Motor neuron (in vitro differentiated cells): ENCODE results near the gene SOCS1. TPM values are rescaled to one million over a fixed set of nuclear protein-coding genes. Genes with fewer than 3 reads are reported as not detected.

ENCODE experiments used
- ATAC-seq, 8 experiments: fragments of 200-7000 bp; cut with Tn5 transposase; replicated peaks in 6 of 8; 2 replicates each; pipeline ENCODE4 v1.8.0; 2021; ENCODE audit warnings: mild to moderate bottlenecking in 8 of 8, moderate library complexity in 8 of 8
- H3K27ac ChIP-seq, 2 donors: fragments of 250-450 bp; sonication (Bioruptor Pico); 2 replicates each; pipeline ENCODE4 v1.9.0; 2021; ENCODE audit warnings: antibody characterized with exemption in 2 of 2, mild to moderate bottlenecking in 2 of 2, moderate library complexity in 1 of 2
- H3K4me1 ChIP-seq, 2 donors: fragments of 250-450 bp; sonication (Bioruptor Pico); replicated peaks in 1 of 2; 2 replicates each; pipeline ENCODE4 v1.6.1; 2021; ENCODE audit warnings: antibody characterized with exemption in 2 of 2, mild to moderate bottlenecking in 2 of 2, moderate library complexity in 1 of 2
- H3K4me3 ChIP-seq, 5 donors: fragments of 250-450 bp; sonication (Bioruptor Pico); 2 replicates each; pipeline ENCODE4 v1.9.0; 2021; ENCODE audit warnings: antibody characterized with exemption in 5 of 5, mild to moderate bottlenecking in 5 of 5, moderate library complexity in 4 of 5
- WGBS, 10 experiments: fragments of 450-650 bp; shearing (Covaris generic); methylation state at CpG; one replicate each; pipeline ENCODE4 v1.0.0; 2022; 5-methylcytosine and 5-hydroxymethylcytosine counted together
- in situ Hi-C, 9 experiments: fragments of 400-800 bp; cut with MboI; loops; one replicate each; pipeline ENCODE4 v1.15.0; 2021; ENCODE audit warnings: low sequenced_read_pairs in 9 of 9, low pct_unique_long_range_greater_than_20kb in 2 of 9; ENCODE audit not compliant: unreplicated experiment in 9 of 9
- total RNA-seq, 8 experiments: library from RNA; unstranded; fragments of 300-600 nt; gene quantifications; 2 replicates each; pipeline versions ENCODE4 v1.2.3 to v1.2.4, GENCODE V29; 2022

Gene SOCS1
- total RNA-seq, 8 experiments from 2014 or later = 0.92 to 42.1 (median 3.5) TPM

DNA sequence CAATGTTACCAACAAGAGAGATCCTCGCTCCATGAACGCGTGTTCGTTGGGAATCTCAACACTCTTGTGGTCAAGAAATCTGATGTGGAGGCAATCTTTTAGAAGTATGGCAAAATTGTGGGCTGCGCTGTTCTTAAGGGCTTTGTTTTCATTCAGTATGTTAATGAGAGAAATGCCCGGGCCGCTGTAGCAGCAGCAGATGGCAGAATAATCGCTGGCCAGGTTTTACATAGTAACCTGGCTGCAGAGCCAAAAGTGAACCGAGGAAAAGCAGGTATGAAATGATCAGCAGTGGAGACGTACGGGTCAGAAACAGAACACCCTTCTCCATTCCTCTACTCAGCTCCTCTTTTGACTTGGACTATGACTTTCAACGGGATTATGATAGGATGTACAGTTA lies 13.3 kb downstream of the SOCS1 start:
- ATAC-seq = no peak
- no peaks in the 10 kb centered on the region for H3K4me1 ChIP-seq
- no peak overlapping the region for H3K27ac ChIP-seq
- H3K4me3 ChIP-seq = no peak overlapping the region
- WGBS, 10 experiments = 16 to 100% (median 73%) methylated on average over 1 to 9 of the region's 12 CpGs
- in situ Hi-C loops = no loop called here

DNA sequence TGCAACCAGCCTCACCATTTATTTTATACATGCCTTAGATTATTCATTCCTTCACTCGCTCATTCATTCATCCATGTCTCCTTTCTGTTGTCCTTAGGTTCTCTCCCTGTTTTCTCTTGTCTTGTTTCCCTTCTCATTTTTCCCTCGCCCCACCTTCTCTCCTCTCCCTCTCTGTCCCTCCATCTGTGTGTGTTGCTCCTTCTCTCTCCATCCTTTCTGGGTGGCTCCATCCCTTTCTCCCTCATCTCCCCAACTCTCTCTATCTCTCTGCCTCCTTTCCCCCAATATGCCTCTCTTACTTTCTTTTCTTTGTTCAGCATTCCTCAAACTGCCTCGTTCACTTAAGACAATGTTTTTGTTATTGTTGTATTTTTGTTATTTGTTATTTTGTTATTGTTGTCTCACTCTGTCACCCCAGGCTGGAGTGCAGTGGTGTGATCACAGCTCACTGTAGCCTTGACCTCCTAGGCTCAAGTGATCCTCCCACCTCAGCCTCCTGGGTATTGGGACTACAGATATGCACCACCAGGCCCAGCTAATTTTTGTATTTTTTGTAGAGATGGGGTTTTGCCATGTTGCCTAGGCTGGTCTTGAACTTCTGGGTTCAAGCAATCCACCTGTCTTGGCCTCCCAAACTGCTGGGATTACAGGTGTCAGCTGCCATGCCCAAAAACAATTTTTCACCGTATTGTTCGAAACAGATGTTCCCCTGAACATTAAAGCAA lies 14.4 kb downstream of the SOCS1 start:
- no peak overlapping the region for H3K4me3 ChIP-seq
- in situ Hi-C loops = no loop called here
- H3K27ac ChIP-seq = no peak overlapping the region
- 38 to 97% (median 83%) methylated on average over 2 to 5 of the region's 5 CpGs for WGBS, 10 experiments
- H3K4me1 ChIP-seq = no peaks in the 10 kb centered on the region
- no peak for ATAC-seq

- WGBS, 10 experiments = 20 to 100% (median 82%) methylated on average over 1 to 5 of the region's 10 CpGs; no CpG with 5 or more reads in 3 of the 10 experiments
- in situ Hi-C loops = no loop called here
- Histone ChIP-seq H3K27ac (no peak overlapping the region), H3K4me3 (no peak overlapping the region), H3K4me1 (no peaks in the 10 kb centered on the region)
- no peak for ATAC-seq
These were observed 15.1 kb downstream of the SOCS1 start for GRCh38 chr16:11240636-11241473.

DNA sequence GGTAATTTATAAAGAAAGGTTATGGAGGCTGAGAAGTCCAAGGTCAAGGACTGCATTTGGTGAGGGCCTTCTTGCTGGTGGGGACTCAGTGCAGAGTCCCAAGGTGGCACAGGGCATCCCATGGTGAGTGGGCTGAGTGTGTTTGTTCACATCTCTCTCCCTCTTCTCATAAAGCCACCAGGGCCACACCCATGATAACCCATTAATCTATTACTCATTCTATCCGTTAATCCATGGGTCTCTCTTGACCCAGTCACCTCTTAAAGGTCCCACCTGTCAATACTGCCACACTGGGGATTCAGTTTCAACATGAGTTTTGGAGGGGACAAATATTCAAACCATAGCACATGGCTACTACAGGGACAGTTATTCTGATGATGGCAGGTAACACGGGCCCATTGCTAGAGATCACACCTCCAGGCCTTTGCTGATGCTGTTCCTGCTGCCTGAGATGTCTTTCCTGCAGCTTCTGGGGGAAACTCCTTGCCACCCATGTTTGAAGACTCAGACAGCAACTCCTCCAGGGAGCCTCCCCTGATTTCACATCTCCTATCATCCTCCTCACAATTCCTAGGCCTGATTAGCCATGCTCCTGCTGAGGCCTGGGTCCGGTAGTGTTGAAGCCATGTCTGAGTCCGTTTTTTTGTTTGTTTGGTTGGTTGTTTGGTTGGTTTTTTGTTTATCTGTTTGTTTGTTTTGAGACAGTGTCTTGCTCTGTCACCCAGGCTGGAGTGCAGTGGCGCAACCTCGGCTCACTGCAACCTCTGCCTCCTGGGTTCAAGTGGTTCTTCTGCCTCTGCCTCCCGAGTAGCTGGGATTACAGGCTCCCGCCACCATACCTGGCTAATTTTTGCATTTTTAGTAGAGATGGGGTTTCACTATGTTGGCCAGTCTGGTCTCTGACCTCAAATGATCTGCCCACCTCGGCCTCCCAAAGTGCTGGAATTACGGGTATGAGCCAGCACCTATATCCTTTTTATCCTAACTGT lies 16.1 kb downstream of the SOCS1 start:
- H3K27ac ChIP-seq = no peak overlapping the region
- in situ Hi-C loops = no loop called here
- no peak for ATAC-seq
- H3K4me3 ChIP-seq = no peak overlapping the region
- H3K4me1 ChIP-seq = no peaks in the 10 kb centered on the region
- 50 to 100% (median 80%) methylated on average over 1 to 8 of the region's 10 CpGs; no CpG with 5 or more reads in 1 of the 10 experiments for WGBS, 10 experiments

- Histone ChIP-seq H3K27ac (no peak overlapping the region), H3K4me1 (no peaks in the 10 kb centered on the region), H3K4me3 (no peak overlapping the region)
- peak in 1 of 8 experiments; percentile 20 for ATAC-seq
- WGBS, 10 experiments = 88 to 100% (median 100%) methylated on average over 1 to 10 of the region's 15 CpGs; no CpG with 5 or more reads in 1 of the 10 experiments
- in situ Hi-C loops = no loop called here
These were observed 17.5 kb downstream of the SOCS1 start for GRCh38 chr16:11238272-11239202.

DNA sequence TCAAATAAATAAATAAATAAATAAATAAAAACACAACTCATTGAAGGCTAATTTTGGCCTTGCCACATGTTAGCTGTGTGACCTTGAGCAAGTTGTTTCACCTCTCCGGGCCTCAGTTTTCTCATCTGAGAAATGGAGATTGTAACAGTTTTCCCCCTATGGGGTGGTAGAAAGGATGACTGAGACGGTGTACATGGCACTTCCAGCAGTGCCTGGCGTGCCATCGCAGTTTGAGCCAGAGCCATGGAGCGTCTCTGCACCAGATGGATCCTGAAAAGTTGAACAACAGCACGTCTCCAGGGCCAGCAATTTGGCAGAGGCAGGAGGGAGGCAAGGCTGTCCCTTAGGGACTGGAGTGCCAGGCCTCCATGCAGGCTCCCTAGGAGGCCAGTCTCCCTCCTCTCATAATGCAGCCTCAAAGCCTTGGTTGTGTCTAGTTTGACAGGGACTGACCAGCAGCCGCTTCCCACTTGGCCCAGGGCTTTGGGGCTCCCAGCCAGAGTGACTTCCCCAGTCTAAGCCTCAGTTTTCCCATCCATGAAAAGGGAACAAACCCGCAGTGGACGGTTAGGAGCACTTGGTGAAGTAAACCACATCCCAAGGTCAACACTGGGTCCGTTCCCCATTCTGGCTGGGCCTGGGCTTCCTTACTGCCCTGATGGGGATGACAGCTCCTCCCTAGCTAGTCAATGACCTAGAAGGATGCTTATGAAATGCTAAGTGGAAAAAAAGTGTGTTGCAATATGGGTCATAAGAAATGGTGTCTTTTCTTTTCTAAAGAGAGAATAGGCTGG lies 19.3 kb downstream of the SOCS1 start:
- ATAC-seq = no peak
- no peaks in the 10 kb centered on the region for H3K4me1 ChIP-seq
- in situ Hi-C loops = no loop called here
- H3K27ac ChIP-seq = no peak overlapping the region
- 70 to 100% (median 91%) methylated on average over 1 to 8 of the region's 10 CpGs; no CpG with 5 or more reads in 3 of the 10 experiments for WGBS, 10 experiments
- no peak overlapping the region for H3K4me3 ChIP-seq

- in situ Hi-C loops = no loop called here
- H3K4me3 ChIP-seq = no peak overlapping the region
- WGBS, 10 experiments = 83 to 100% (median 93%) methylated on average over 1 to 3 of the region's 5 CpGs; no CpG with 5 or more reads in 3 of the 10 experiments
- peaks cover 0 to 3% of the 10 kb centered on the region in 2 donors for H3K4me1 ChIP-seq
- ATAC-seq = no peak
- H3K27ac ChIP-seq = no peak overlapping the region
These were observed 20.4 kb downstream of the SOCS1 start for GRCh38 chr16:11235703-11235991.

DNA sequence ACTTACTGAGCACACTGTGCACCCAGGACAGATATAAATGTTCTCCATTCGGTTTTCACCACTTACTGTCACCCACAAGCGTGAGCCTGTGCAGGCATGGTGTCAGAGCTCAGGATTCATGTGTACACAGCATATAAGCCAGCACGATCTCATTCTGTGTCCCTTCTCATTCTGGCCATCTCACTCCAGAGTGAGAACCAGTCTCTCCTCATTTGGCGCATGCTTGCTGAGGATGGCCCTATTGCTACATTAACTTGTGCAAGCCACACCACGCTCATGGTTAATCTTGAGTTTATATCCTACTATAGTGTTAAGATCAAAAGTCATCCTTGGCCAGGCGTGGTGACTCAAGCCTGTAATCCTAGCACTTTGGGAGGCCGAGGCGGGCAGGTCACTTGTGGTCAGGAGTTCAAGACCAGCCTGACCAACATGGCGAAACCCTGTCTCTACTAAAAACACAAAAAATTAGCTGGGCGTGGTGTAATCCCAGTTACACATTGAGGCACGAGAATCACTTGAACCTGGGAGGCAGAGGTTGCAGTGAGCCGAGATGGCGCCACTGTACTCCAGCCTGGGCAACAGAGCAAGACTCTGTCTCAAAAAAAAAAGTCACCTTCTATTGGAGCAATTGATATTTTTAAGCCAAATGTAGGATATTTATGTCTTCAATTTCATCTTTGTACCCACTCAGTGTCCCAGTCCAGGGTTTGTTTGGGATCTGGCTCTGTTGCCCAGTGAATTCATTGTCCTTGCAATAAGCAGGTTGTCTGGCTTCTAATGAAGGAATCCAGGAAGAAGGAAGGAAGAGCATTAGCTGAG lies 20.9 kb downstream of the SOCS1 start:
- Histone ChIP-seq H3K4me1 (peaks cover 0 to 3% of the 10 kb centered on the region in 2 donors), H3K27ac (no peak overlapping the region), H3K4me3 (no peak overlapping the region)
- 81 to 96% (median 95%) methylated on average over 4 to 11 of the region's 13 CpGs; no CpG with 5 or more reads in 3 of the 10 experiments for WGBS, 10 experiments
- ATAC-seq = no peak
- in situ Hi-C loops = no loop called here

DNA sequence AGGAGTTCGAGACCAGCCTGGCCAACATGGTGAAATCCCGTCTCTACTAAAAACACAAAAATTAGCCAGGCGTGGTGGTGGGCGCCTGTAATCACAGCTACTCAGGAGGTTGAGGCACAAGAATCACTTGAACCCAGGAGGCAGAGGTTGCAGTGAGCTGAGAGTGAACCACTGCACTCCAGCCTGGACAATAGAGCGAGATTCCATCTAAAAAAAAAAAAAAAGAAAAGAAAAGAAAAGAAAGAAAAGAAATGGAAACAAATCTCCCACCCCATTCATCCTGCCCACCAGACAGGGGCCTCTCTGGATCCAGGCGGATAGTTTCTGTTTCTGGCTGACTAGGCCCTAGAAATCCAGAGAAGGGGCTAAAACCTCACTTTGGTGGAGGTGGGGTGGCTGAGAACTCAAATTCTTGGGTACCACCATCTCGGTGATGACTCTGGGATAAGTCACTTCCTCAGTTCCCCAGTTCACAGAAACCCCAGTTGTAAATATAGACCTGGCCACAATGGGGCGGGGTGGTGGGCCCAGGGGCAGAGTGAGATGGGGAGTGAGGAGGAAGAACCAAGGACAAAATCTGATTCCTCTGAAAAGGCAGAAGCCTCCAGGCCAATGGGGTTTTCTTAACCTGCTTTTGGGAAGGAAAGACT lies 22.2 kb downstream of the SOCS1 start:
- no peak overlapping the region for H3K27ac ChIP-seq
- no peak overlapping the region for H3K4me3 ChIP-seq
- WGBS, 10 experiments = 50 to 100% (median 80%) methylated on average over 1 to 5 of the region's 8 CpGs; no CpG with 5 or more reads in 1 of the 10 experiments
- in situ Hi-C loops = no loop called here
- ATAC-seq = no peak
- H3K4me1 ChIP-seq = peaks cover 0 to 3% of the 10 kb centered on the region in 2 donors

DNA sequence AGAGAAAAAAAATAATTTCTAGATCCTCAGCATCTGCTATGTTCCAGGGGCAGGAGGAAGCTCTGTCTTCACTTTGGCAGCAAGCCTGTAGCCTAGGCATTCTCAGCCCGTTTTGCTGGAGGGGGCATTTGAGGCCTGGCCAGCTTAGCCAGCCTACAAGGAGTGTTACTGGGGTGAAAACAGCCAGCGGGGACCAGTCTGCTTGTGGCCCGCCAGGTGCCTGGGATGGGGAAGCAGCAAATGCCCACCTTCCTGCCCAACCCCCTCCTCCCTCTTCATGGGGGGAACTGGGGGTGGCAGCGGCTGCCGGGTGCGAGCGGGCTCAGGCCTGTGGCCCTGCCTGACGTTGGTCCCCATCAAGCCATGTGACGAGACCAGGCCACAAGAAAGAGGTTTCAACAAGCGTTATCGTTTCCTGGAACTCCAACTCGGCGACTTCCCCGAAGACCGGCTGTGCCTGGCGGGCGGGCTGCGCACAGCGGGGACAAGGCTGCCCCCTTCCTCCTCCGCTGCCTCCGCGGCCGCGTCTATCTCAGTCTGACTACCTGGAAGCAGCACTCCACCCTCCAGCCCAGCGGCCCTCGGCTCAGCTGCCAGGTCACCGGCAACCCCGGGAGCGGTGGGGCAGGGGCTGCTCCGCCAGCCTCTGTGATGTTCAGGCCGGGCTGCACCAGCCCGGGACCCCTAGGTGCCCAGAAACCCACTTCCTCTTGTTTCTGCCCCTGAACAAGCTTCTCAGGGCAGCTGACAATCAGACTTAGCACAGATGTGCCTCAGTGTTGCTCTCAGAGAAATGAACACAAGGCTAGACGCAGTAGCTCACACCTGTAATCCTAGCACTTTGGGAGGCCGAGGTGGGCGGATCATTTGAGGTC lies 22.9 kb downstream of the SOCS1 start:
- in situ Hi-C loops = no loop called here
- Histone ChIP-seq H3K27ac (no peak overlapping the region), H3K4me3 (no peak overlapping the region), H3K4me1 (peaks cover 0 to 3% of the 10 kb centered on the region in 2 donors)
- no peak for ATAC-seq
- WGBS, 10 experiments = 20 to 100% (median 79%) methylated on average over 1 to 8 of the region's 35 CpGs; no CpG with 5 or more reads in 2 of the 10 experiments
